HG02759 (cell line): ENCODE measurements around the gene ADISSP.

Experiments used
- ATAC-seq: cut with Tn5 transposase; IDR thresholded peaks from one replicate; pipeline ENCODE4 v1.9.1; 2021; ENCODE audit warnings: mild to moderate bottlenecking, moderate library complexity; ENCODE audit not compliant: unreplicated experiment

The ADISSP gene

GRCh38 chr20:3720068-3720467 is 47.5 kb downstream of the ADISSP start:
- ATAC-seq: no peak

GRCh38 chr20:3719046-3719445 is 48.5 kb downstream of the ADISSP start:
- no peak for ATAC-seq

- ATAC-seq: no peak
These were observed 51.2 kb downstream of the ADISSP start for GRCh38 chr20:3716195-3716834.

GRCh38 chr20:3714092-3714491 is 53.5 kb downstream of the ADISSP start:
- no peak for ATAC-seq

- no peak for ATAC-seq
These were observed 55.2 kb downstream of the ADISSP start, which contains the start of gene SIGLEC1 for GRCh38 chr20:3712279-3712873. TSS of gene SIGLEC1 (minus strand) at chr20:3712600. CDS start at chr20:3707128, 5,472 bp downstream.

- ATAC-seq: no peak
These were observed 56.0 kb downstream of the ADISSP start for GRCh38 chr20:3711484-3711941.

GRCh38 chr20:3710703-3711483 is 56.7 kb downstream of the ADISSP start:
- ATAC-seq: peak; percentile 54

- no peak for ATAC-seq
These were observed 57.5 kb downstream of the ADISSP start for GRCh38 chr20:3710011-3710466.

- no peak for ATAC-seq
These were observed 60.0 kb downstream of the ADISSP start for GRCh38 chr20:3707508-3707899.

- ATAC-seq: no peak
These were observed 60.6 kb downstream of the ADISSP start for GRCh38 chr20:3706774-3707507.

GRCh38 chr20:3705970-3706739 is 61.4 kb downstream of the ADISSP start:
- no peak for ATAC-seq

- ATAC-seq: no peak
These were observed 62.0 kb downstream of the ADISSP start for GRCh38 chr20:3705491-3705969.

- ATAC-seq: no peak
These were observed 63.5 kb downstream of the ADISSP start for GRCh38 chr20:3704087-3704486.
